GM19023 (cell line): ENCODE results near the gene RBBP8NL.
"Not testable (repeated sequence)": the region's sequence is repeated elsewhere in the genome, so short reads cannot be mapped to it uniquely, and the experiment has no call there.

Source experiments
- ATAC-seq: cut with Tn5 transposase; IDR thresholded peaks from one replicate; pipeline ENCODE4 v1.9.1; 2021; ENCODE audit warnings: mild to moderate bottlenecking, moderate library complexity; ENCODE audit not compliant: unreplicated experiment

Gene RBBP8NL

DNA sequence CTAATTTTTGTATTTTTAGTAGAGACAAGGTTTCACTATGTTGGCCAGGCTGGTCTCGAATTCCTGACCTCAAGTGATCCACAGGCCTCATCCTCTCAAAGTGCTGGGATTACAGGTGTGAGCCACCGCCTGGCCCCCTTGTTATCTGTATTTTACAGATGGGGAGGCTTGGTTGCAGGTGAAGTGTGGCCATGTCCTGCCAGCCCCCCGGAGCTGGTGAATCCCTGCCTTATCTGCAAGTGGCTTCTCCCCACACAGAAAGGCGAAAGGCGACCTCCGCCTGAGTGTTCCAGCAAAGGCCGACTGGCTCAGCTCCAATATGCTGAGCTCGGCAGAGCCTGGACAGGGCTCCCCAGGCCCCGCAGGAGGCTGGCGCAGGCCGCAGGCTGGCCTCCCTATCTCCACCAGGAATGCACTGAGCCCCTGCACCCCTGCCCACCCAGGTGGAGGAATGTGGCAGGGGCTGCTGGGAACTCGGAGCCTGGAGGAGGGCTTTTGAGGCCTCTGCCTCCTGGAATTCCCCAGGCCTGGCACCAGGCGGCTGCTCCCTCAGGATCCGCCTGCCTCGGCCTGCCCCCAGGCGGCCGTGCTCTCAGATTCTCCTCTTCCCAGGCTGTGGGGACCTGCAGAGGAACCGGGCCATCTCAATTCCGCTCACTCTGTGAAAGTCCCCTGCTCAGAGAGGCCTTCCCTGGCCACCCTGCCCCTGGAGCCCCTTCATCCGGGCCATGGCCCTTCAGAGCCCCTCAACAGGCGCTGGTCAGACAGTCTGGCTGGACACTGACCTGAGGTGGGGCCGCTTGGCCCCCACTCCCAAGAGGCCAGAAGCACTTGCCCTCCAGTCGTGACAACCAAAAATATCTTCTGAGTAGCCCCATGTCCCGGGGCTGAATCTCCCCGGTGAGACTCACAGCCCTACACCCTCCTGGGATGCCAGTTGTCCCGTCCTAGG, 51.0 kb downstream of the RBBP8NL start:
- ATAC-seq = no peak

DNA sequence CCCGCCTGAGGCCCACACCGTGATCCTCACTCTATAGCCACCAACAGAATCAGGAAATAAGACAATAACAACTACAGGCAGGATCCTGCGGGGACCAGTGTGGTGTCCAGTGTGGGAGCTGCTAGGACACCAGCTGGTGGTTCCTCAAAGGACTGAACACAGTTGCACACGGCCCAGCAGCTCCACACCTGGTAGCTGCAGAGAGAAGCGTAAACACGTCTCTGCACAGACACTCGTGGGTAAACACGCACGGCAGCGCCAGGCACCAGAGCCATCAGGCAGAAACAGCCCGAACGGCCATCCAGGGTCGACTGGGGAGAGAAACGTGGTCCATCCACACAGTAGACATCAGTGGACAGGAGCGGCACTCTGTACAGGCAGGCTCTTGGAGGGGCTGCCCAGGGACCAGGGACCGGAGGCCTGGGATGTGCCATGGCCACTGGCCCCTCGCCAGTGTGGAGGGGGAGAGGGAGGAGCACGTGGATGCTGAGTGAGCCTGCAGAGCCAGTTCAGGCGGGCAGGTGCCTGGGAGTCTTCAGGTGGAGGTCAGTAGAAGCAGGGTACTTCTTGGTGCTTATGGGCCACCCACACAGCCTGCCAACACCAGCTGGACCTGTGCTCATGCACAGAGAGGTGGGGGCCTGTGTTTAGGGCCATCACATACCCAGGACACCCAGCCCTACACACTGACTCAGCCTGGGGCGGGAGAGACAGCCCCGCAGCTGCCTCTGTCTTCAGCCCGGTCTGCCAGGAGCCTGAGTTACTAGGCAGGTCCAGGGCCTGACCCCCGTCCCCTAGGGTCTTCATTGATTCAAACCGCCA, 52.8 kb downstream of the RBBP8NL start:
- no peak for ATAC-seq

DNA sequence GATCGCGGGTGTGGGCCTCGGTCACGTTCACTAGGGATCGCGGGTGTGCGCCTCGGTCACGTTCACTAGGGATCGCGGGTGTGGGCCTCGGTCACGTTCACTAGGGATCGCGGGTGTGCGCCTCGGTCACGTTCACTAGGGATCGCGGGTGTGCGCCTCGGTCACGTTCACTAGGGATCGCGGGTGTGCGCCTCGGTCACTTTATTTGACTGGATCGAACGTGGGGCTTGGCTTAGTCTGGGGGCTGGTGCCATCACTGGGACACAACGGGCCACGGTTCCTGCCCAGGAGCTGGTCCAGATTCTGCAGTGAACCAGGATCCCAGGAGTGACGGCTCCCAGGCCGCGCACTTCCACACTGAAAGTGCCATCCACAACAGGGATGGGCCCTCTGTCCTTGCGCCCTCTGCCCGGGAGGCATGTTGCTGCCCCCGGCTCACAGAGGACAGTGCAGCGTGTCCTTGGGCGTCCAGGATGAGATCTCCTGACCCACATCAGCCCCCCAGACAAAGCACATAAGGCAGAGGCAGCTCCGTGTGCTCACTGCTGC, 53.6 kb downstream of the RBBP8NL start:
- ATAC-seq = not testable (repeated sequence)

DNA sequence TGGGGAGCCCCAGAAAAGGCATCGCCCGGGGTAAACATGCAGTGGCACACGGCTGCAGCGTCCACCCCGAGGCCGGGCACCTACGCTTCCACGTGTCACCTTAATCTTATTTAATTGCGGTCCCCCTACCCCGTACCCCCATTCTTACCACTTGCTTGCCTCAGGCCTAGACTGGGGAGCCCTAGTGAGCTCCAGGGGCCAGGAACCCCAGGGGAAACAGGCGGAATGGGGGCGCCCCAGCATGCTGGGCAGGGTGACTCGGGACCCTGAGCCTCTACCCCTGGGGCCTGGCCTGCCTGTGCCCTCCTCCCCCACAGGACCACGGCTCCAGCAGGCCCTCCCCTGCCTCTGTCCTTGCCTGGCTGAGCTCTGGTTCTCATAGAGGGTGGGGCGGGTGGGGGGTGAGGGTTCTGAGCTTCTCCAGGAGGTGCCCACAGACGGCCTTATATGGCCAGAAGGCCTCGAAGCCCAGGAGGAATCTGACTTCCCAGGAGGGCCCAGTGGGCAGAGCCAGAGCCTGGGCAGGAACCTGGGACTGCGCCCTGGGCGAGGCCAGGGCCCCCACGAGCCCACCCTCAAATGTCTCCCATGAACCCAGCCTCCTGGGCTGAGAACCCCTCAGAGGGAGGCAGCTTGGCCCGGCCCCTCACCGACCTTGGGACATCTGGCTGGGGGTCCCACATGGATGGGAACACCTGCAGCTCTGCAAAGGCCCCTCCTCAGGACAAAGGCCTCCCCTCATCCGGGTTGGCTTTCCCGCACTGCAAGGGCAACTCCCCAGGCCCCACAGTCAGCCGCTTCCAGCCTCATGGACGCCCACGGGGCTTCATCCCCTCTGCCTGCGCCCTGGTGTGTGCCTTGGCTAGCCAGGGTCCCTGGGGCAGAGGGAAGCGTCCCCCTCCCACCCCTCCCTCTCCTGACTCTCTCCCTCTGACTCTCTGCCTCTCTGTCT, 55.0 kb downstream of the RBBP8NL start:
- ATAC-seq = no peak

DNA sequence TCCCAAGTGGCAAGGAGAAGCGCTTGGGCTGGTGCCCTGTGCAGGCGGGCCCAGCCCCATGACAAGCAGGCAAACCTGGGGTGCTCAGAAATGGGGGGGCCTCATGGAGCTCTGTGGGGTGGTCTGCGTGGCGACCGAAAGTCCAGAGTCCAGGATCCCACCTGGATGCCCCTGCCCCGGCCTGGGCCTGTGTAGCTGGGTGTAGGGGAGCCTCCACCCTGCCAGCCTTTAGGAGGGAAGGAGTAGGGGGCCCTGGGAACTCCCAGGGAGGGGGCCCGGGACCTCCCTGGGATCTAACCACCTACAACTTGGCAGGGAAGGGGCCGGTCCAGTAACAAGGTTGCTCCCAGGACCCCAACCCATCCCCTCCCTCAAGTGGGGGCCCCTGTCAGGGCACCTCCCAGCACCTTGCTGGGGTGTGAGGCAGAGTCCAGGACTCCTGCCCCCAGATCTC, 55.7 kb downstream of the RBBP8NL start:
- ATAC-seq = no peak

DNA sequence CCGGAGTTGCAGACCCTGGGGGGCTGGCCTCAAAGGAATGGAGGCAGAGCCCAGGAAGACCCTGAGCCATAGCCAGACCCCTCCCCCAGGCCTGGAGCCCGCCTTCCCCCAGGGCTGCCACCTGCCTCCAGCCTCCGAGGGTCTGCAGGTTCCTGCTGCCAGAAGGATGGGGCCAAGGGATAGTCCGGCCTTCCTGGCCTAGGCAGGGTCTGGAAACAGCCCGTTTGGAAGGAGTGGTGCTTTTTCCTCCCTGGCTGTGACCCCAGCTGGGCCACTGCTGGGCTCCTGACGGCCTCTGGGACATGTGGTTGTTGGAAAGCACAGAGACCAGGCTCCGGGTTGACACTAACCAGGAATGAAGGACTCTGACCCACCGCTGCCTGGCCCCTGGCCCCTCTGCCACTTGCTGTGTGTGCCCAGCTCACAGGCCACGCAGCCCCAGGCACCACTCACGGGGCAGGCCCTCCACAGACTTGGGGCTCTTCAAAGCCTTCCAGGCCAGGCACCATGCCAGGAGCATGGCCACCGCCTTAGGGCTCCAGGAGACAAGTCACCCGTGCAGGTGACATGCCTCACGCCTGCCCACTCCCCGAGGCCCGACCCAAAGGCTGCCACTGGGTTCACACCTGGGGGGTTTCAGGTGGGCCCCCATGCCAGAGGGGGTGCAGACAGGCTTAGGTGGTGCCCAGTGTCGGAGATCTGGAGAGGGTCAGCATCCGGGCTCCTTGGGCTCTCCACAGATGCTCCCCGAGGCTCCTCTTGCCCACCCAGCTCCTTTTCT, 56.3 kb downstream of the RBBP8NL start:
- no peak for ATAC-seq

DNA sequence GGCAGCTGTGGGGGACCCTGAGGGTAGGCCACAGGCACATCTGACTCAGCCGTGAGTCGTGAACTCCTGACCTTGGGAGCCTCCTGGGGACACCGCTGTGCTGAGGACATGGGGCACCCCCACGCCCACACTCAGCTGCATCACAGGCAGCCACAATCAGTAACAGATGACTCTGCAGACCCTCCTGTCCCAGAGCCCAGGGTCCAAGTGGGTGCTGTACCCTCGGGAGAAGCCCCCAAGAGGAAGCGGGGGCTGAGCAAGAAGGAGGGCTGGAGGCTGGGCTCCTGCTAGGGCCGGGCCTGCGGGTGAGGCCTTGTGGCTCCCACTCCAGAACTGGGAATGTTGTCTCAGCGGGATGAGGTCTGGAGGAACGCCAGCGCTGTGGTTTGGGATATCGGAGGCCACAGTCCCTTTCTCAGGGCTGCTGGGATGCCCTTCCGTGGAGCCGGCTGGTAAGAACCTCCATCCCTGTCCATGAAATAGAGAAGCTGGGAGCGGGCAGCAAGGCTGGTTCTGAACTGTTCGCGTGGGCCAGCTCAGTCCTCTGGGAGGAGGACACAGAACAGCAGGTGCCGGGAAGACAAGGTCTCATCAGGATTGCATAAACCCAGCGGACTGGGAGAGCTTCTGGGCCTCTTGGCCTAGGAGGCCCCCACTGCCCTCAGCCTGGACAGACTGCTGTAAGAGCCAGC, 57.1 kb downstream of the RBBP8NL start:
- ATAC-seq = no peak

DNA sequence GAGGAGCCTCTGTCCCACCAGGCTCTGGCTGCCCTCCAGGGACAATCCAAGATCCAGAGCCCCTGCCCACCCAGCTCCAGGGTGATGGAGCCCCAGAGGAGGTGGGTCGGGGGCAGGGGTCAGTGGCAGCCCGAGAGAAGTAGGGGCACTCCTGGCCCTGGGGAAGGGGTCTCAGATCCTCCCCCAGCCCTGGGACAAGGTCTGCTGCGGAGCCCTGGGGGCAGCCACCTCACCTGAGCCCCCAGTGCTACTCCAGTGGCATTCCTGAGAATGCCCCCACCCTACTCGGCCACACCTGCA, 57.6 kb downstream of the RBBP8NL start:
- no peak for ATAC-seq

DNA sequence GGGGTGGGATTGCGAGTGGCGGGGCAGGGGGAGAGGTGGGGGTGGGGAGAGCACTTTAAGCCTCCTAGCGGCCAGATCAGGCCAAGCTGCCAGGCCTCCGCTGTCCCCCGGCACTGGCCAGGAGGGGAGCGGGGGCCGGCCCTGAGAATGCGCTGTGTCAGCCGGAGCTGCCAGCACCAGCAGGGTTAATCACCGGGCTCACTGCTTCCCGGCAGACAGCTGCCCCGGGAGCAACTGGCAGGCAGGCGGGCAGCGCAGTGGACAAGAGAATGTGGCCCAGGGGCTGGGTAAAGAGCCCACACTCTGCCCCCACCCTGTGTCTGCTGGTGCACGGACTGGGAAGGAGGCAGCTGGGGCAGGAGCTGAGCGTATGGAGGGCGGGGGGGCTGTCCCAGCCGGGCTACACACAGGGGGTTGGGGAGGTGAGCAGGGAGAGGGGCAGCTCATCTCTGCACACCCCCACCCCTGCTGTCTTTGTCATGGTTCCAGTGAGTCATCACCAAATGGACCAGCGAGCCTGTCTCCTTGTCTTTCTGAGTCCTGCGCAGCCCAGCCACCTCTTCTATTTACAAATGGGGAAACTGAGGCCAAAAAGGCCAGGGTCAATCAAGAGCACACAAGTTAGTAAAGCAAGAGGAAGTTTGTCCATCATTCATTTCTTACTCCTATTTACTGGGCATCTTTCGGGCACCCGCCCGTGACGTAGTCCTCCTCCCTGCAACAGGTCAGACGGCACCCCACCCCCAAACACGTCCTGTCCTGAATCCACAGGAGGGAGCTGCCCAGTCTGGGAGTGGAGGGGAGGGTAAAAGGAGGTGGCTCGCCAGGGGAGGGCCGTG, 58.1 kb downstream of the RBBP8NL start:
- ATAC-seq = no peak

DNA sequence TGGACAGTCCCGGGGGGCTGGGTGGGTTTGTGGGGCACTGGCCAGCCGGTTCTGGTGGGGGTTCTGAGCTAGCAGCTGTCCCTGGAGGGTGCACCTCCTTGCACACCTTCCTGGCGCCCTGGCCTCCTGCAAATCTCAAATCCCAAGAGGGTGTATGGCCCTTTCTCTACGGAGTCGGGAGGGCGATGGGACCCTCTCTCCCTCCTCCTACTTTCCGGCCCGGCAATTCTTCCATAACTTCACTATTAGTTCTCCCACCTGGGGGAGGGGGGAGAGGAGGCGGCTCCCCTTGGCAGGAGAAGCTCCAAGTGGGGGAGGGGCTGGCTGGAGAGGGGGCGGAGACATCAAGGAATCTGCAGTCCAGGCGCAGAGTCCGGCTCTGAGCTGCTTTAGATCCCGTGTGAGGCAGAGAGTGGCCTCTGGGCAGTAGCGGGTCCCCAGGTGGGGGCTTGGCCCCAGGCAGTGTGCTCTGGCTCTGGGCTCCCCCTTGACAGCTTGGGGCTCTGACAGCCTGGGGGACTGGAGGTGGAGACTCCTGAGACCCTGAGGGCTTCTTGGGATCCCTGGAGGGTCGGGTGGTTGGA, 58.9 kb downstream of the RBBP8NL start:
- ATAC-seq = no peak

DNA sequence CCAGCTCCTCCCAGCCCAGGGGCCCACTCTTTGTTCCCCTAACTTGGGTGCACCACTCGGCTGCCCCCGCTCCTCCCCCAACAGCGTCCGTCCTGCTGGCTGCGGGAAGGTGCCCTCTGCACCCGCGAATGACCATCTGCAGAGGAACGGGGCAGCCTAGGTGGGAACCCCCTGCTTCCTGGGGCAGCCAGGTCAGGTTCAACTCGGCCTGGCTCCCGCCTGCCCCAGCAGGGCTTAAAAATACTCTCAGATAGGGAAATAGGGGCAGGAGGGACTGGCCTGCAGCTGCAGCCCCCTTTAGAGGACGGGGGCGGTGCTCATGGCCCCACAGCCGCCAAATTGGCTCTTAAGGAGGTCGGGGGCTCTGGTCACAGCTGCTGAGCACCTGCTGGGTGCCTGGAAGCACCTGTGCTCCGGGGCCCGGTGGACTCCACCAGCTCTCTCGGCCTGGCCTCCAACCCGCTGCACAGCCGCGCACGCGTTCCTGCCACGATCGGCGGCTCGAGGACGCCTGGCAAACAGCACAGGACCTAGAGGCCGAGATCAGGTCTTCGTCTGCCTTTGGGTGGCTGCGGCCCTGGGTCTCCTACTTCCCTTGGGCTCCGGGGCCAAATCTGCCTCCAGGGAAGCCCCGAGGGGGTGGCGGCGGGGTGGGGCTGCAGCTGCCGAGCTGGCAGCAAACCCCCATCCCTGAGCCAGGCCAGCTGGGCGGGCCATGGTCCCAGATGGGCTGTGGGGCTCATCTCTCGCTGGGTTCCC, 59.5 kb downstream of the RBBP8NL start:
- ATAC-seq = no peak

DNA sequence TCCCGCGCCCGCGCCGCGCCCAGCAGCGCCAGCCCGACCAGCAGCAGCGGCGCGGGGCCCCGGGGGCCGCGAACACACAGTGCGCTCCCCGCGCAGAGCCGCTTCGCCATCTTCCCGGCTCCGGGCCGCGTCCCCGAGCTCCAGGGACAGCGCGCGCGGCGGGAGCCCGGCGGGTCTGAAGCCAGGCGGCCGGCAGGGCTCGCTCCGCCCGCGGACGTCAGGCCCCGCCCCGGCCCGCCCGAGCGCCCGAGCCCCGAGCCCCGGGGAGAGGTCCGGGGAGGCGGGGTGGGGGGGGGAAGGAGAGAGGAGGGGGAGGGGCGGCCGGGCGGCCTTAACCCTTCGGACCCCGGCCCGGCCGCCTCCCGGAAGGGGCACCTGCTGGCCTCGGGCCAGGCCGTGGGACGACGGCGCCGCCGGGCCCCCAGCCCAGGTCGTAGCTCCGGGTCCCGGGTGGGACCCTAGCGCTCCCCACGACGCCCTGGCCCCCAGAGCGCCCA, 60.2 kb downstream of the RBBP8NL start, which contains the start of gene LAMA5:
Gene LAMA5 (minus strand): TSS at position 177 of the 497 bp plus-strand sequence. CDS start 67 bp downstream, at position 110.
- no peak for ATAC-seq

DNA sequence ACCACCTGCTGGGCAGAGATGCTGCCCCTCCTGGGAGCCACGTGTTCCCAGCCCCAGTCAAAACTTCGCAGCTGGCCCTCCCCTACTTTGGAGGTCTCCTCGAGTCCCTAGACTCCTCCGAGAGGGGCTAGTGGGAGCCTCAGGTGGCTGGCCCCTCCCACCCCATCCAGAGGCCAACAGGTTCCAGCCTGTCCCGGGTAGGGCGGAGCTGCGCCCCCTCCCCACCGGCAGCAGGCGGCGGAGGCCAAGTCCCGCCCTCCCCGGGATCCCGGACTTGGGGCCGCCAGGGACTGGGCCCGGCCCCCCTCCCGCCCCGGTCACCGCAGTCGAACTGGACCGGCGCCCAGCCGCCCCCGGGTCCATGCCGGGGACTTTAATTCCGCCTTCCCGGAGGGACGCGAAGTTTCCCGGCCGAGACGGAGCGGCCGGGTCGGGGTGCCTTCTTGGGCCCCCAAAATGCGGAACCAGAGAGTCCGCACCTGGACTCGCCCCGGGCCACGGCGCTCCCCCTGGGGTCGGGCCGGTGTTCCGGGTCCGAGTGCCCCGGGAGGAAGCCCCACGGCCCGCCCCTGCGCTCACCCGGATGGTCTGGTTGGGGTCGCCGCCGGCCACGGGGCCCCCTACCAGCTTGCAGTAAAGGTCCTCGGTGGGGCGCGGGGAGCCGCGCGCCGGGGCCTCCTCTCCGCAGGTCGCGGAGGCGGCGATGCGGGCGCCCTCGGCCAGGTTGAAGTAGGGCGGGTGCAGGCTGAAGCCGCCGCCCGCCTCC, 60.8 kb downstream of the RBBP8NL start:
- ATAC-seq = no peak

DNA sequence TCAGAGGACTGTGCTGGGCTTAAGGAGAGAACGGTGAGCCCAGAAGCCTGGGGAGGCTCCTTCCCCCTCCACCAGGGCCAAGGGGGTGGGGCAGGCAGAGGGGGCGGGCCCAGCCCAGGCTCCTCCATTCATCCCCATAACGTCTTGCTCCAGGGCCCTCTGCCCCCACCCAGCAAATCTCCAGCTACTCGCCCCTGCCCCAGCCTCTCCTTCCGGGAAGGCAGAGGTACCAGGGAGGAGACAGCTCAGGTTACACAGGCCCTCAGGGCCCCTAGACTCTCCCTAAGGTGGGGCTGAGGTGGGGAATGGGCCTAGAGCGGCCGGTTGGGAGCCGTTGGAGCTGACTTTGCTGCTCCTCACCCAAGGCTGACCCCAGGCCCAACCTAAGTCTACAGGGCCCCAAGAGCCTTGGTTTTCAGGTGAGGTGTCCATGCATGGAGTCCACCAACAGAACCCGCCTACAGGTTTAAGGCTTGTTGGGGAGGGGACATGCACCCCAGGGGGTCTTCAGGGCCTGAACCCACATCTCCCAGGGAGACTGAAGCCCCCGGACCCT, 61.4 kb downstream of the RBBP8NL start:
- no peak for ATAC-seq

DNA sequence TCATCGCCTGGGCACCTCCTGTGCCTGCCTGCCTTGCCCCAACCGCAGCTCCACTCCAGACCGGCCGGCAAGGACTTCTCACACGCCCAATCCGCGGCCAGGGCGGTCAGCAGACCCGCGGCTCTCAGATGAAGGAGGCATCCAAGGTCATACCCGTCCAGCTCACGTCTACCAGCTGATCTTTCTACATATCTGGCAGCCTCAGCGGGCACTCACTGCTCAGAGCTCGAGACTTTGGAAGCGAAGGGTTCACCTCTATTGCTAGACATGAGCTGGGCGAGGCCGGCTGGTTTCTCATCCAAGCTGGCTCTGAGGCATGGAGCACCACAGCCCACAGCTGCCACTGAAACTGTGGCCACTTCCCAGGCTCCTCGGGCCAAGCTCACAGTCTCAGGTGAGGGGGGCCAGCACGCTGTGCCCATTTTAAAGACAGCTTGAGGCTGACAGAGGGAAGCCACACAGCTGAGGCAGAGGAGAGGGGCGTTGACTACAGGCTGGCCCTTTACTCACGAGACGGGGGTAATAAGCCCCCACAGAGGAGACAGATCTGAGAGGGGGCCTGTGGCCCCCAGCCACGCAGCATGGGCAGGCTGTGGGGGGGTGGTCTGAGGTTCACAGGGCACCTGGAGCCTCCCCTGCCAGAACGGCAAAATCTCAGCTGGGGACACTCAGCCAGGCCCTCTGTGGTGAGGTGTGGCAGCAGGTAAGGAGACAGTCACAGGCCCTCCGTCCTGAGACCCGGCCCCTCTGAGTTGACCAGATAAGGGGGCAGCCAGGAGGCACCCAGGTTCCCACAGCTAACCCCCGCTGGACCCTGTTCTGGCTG, 62.2 kb downstream of the RBBP8NL start:
- ATAC-seq = no peak
